GM21786 (cell line): ENCODE data around the gene TSPAN11.

Experiments
- ATAC-seq: cut with Tn5 transposase; IDR thresholded peaks from one replicate; pipeline ENCODE4 v1.9.1; 2021; ENCODE audit not compliant: unreplicated experiment

The TSPAN11 gene

DNA sequence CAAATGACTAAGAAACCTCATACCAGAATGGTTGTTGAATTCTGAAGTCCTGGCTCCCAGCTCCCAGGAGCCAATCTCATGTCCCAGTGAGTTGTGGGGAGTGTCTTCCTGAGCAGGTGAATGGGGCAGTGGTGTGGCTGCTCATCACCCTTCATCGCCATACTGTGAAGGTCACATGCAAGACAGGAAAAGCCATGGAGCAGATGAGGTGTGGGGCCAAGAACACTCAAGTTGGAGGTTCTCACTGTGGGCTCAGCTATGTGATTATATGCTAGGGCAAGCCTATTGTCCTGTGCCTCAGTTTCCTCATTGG lies 16.6 kb upstream of the TSPAN11 start:
- ATAC-seq: no peak

DNA sequence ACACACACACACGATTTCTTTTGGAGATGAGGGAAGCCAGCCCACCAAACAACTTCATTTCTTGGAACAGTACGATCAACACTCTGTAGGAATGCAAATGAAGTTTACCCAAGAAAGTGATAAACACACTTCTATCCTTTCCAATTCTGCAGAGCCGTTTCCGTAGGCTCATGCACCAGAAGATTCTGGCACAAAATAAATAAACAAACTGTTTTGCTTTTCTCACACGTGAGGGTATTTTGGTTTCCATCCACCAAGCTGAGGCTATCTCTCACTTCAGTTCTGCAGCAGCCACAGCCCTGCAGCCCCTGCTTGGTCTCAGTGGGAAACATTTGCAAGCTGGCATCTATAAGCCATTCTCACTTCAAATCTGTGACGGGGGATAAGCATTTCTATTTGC lies 15.3 kb upstream of the TSPAN11 start:
- no peak for ATAC-seq

DNA sequence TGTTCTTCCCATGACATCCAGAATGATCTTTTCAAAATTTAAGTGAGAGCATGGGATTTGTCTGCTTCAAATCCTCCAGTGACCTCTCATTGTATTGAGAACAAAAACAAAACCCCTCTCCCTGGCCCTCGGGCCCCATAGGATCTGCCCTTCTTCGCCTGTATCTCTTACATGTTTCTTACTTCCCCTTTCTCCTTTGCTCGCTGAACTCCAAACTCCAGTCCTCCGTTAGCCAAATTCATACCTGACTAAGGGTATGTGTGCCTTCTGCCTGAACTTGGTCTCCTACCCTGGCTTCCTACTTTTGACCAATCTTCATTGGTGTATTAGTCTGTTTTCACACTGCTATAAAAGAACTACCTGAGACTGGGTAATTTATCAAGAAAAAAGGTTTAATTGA lies 13.2 kb upstream of the TSPAN11 start:
- no peak for ATAC-seq

DNA sequence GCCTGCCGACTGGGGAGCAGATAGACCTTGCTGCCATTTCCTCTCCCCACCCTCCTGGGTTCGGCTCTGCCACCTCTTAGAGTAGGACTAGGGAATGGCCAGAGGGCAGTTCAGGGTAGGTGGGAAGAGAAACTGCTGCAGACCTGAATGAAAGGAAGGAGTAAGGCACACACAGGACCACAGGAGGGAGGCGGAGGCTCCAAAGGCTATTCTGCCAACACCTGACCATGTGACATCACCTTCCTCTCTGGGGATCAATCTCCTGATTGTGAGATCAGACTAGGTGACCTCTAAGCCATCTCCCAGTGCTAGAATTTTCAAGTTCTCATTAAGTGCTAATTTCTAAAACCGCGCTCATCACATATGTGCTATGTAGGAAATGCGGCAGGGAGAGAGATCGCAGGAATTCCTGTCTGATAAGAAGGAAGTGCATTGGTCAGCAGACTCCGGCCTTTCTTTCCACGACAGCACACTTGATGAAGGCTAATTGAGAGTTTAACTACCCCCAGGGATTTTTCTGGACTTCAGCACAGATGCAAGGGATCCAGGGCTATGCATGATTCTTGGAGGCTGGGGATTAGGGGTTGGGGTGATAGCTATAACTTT lies 11.5 kb upstream of the TSPAN11 start:
- no peak for ATAC-seq

DNA sequence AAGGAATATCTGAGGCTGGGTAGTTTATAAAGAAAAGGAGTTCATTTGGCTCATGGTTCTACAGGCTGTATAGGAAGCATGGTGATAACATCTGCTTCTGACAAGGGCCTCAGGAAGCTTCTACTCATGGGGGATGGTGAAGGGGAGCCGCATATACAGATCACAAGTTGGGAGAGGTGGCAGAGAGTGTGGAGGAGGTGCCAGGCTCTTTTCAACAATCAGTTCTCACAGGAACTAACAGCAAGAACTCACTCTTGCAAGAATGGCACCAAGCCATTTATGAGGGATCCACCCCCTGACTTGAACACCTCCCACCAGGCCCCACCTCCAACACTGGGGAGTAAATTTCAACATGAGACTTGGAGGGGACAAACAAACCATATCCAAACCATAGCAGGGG lies 3.5 kb upstream of the TSPAN11 start:
- ATAC-seq: no peak

DNA sequence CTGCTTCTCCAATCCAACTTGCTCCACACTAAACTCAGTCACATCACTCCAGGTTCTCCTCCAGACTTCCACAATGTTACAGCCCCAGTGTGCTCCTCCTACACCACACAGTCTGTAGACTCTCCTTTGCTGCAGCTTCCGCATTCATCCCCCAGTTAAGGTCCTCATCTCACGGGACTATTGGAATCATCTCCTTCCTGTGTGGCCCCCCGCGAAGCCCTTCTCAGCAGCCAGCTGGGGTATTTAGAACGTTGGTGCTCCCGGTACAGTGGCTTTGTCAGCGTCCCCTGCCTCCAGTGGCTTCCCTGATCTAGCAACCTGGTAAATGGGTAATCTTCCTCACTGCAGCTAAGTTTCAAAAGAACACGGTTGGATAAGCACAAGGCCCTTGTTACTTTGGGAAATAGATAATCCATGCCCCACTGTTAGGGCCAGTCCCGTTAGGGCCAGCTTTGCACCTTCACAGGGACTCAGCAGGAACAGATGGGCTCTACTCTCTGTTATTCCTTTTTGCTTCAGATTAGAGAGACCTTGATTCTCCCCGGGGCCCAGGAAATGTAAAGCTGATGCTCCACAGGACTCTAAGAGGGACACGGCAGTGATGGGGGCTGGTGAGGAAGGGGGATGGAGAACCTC lies 823 bp upstream of the TSPAN11 start:
- no peak for ATAC-seq

DNA sequence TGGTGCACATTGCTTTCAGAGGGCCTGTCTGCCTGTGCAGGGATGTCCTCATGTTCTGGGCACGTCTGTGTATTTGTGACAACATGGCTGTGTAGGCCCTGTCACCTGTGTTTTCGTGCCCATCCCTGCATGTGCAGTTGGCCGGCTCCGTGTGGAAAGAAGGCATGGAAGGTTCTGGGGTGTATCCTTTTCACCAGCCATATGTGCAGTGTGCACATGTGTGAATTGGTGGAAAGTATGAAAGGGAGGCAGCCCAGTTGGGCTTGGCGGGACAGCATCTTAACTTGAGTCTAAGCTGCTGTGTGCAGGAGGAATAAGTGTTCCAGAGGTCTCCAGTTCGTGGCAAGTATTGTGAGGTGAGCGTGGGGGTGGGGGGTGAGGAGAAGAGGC lies 669 bp downstream of the TSPAN11 start:
- no peak for ATAC-seq

DNA sequence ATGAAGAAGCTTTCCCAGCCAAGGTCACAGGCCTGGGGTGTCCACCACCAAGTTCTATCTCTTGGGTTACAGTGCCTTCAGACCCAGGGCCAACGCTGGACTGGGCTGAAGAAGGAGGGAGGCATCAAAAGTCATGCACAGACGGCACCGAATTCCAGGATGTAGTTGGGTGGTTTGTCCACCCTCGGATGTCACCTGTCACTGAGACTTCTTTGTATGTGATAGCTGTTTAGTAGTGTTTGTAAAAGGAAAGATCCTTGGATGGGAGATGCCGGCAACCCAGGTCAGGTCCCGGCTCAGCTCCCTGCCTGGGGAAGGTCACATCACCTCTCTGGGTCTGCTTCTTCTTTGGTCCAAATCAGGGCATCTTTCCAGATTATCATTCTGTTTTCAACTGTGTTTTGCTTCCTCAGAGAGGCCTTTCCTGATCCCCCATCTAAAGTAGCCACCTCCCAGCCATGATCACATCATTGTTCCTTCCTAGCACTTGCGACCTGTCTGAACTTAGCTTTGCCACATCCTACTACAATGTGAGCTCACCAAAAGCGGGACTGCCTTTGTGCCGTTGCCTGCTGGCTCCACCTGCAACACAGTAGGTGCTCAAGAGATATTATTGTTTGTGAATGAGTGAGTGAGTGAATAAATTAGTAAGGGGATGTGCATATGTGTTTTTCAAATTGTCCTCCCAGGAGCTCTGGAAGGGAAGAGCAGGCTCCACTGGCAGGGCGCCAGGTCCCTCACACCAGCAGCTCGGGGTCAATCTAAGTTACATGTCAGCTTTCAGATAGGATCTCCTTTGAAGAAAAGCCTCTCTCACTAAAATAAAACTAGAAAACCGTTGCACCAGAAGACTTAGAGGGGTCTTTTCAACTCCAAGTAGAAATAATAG lies 2.1 kb downstream of the TSPAN11 start:
- ATAC-seq: no peak

DNA sequence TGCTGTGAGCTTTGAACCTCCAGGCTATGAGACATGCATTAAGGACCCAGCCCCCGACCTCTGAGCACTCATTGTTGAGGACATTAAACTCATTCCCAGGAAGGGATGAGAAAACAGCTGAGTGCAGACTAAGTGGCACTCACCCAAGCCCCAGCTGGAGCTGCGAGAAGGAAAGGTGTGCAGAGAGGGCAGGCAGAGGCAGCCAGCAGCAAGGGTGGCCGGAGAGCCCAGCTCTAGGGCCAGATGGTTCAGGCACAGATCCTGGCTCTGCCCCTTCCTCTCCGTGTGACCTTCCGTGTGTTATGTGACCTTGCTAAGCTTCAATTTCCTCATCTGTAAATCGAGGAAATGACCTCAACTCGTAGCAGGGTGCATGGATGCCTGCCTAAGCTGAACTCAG lies 3.7 kb downstream of the TSPAN11 start:
- ATAC-seq: no peak

DNA sequence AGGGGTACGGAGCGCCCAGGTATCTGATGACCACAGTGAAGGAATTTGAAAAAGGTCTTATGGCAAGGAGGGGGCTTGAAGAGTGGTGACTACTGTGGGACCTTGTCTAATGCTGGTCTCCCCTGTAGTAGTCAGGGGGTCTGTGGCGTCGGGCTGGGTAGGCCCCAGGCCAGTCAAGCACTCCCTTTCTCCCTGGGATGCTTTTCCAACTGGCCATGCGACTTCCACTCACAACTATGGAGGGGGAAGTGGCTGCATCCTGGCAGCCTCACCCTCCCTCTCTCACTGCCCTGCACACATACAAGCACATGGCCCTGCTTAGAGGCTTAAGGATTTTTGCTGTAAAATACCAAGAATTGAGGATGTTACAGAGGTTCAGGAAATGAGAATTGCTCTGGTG lies 4.1 kb downstream of the TSPAN11 start:
- no peak for ATAC-seq

DNA sequence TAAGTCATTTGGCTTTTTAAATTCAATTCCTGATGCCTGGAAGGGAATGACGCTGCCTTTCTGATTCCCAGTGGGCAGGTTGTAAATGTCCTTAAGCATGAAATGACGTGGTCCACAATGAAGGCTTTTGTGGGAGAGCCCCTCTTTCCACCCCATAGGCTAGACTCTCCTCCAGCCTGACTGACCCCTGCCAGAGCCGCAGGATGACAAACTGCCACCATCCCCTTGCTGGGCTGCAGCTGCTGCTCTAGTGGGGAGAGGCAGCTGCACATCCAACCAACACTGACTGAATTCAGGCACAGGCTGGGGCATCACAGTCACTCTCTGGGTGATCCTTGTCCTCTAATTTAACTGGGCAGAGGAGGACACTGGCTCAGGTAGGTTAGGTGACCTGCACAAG lies 6.3 kb downstream of the TSPAN11 start:
- no peak for ATAC-seq

DNA sequence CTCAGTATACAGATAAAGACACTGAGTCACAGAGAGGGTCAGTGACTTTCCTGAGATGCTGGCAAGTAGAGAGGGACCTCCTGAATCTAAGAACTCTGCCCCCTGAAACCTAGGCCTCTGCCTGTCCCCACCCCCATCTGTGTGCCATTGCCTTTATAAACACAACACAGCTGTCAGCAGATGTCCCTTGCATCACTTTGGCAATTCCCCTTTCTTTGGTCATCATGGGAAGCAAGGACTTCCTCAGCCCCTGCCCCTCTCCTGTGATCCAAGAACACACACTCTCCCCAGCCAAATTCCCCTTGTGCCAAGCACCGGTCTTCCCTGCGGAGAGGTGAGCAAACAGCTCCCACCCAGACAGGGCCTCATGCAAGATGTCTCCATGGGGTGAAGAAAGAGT lies 8.3 kb downstream of the TSPAN11 start:
- ATAC-seq: no peak

DNA sequence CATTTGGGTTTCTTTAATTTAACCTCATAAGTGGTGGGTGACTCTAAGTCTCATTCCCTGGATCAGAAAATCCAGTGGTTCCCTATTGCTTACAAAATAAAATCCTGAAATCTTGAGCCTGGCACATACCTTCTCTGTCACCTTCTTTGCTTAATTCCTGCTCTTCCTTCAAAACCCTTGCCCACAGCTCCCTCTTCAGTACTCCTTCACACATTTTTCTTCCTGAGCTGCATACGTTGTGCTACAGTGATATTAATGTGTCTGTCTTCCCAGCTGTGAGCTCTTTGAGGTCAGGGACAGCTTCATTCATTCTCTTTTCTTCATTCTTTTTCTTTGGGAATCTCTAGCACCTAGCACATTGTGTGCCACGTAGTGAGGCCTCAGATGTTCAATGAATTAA lies 9.5 kb downstream of the TSPAN11 start:
- ATAC-seq: no peak

DNA sequence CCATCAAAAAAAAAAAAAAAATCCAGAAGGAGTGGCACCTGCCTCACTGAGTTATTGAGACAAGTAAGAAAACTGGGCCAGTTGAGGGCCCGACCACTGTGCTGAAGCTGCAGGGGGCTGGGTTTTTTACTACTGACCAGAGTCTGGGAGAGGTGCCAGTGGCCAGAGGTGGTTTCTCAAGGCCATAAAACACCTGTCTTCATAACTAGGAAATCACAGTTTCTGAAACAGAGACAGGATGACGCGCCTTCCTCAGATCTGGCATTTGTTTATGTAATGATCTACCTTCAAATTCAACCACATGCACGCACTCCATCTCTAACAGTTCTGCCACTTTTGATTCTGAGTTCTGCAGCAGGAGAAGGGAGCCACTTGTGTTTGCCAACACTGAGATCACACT lies 12.7 kb downstream of the TSPAN11 start:
- no peak for ATAC-seq

DNA sequence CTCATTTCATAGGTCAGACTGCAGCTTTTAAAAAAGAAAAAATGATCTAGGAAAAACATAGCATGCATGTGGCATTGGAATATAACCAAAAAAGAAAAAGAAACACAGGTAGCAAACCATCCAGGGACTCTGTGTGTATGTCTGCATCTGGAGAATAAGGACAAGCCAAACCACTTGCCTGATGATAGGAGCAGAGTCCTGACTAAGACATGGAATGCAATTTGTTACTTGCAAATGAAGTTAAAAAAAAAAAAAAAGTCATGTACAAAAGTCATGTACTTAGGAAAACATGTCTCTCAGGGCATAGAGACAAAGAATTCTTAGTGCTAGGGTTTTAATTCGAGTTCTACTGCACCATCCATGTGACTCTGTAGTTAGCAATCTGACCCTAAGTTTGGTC lies 15.9 kb downstream of the TSPAN11 start:
- no peak for ATAC-seq

DNA sequence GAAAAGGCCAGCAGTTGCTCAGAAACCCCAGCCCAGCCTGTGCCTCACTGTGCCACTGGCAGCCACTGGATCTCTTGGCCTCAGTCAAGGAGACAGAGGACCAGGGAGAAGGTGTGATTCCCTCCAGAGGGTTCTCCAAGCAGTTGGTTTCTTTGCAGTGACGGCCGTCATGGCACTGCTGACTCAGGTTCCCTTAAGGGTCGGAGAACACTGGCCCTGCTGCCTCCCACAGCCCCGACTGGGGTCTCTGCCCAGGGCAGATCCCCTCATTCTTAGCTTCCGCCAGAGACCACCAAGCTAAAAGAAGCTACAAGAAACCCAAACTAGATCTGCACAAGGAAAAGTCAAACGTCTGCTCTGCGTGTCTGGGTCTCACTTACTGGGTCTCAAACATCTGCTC lies 16.4 kb downstream of the TSPAN11 start:
- no peak for ATAC-seq

DNA sequence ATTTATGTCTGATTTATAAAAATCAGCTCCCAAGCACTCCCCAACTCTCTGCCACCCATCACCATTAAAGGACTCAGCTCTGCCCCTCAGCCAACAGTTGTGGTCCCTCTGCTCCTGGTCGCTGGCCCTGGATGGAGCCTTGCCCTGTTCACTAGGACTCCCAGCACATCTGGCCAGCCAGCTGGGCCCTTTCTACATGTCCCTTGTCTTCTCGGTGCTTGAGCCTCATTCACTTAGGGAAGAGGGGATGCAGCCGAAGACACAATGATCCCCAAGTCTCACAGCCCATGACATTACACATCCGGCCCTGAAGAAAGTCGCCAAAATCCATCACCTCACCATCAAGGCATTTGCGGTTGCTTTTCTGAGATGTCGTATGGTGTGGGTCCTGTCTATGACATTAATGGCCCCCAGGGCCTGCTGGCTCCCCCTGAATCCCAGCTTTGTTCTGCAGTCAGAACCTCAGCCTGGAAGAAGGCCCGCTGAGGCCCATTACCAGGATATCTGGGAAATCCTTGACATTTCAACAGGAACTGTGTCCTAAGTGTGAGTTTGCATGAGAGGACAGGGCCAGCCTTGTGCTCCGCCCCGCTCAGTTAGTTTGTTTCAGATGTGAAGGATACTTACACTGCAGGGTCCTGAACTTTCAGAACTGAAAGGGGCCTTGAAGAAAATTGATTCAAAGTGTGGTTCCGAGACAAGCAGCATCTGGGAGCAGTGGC lies 19.1 kb downstream of the TSPAN11 start:
- no peak for ATAC-seq

DNA sequence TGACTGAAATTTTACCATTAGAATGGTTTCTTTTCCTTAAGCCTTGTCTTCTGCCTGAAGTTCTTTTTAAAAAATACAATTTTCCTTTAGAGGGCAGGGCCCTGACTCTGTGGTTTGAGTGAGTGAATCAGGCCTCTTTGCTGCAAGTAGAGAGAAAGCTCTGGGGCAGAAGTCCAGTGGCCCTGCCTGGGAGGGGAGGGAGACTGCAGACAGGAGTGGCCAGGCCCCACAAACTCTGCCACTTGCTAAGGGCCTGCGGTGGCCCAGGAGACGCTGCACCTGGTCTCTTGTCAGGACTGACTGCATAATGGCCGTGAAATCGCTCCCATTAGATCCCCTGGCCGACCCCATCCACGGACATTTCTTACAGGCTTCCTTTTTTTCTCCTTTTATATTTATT lies 25.5 kb downstream of the TSPAN11 start:
- ATAC-seq: no peak

DNA sequence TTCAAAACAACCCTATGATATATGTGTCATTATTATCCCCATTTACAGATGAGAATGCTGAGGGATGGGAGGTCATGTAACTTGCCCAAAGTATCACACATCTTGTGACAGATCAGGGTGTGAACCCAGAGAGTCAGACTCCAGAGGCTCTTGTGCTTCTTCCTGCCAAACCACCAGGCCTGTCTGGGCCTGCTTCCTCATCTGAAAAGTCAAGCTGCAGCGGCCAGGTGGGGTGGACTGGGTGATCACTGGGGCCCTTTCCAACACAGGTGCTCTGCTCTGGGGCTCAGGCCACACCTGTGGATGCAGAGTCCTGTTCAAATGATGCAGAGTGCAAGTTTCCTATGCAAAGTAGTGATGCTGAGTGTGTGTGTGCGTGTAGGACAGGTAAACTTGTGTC lies 26.7 kb downstream of the TSPAN11 start:
- no peak for ATAC-seq

DNA sequence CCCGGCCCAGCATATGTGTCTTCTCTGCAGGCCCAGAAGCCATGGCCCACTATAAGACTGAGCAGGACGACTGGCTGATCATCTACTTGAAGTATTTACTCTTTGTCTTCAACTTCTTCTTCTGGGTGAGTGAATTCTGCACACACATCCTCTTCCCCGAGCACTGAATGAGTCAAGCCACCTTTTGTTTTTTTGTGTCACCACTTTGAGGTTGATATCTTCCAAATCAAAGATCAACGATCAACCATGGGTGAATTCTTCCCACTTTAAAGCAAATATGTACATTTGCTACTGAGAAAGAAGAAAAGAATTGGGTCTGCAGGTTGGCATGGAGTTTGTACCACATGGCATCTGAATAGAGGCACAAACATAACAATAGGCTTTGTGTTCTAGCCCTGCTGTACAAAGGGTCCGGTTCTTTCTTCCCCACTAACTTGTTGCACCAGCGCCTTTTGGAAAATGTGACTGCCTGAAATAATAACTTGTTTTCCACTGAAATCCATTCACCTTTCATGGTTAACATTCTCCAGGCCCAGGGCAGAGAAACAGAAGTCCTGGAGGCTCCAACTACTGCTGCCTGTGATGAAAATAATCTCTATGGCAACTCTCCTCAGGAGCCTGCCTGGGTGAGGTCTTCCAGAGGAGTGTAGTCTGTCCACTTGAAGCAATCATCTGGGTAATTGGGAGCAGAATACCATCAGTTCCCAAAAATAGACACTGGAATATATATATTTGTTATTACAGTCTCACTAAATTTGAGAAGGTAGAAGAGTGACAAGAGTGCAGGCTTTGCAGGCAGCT lies 27.6 kb downstream of the TSPAN11 start:
- no peak for ATAC-seq

DNA sequence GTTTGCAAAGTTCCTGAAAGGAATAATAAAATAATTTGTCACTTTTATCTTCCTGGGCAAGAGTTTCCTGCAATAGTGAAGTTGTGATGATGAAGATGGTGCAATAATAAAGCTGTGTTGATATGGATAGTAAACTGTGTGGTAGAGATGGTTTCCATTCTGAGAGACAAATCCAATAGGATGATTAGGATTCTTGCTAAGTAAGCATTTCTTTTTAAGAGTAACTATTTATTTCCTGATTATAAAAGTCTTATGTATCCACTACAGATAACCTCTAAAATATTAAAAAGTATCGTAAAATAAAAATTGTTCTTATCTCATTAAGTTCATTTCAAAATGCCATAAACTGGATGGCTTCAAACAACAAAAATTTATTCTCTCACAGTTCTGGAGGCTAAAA lies 28.7 kb downstream of the TSPAN11 start:
- no peak for ATAC-seq
